ENCODE data around the gene GABBR2.

GABBR2 gene

DNA sequence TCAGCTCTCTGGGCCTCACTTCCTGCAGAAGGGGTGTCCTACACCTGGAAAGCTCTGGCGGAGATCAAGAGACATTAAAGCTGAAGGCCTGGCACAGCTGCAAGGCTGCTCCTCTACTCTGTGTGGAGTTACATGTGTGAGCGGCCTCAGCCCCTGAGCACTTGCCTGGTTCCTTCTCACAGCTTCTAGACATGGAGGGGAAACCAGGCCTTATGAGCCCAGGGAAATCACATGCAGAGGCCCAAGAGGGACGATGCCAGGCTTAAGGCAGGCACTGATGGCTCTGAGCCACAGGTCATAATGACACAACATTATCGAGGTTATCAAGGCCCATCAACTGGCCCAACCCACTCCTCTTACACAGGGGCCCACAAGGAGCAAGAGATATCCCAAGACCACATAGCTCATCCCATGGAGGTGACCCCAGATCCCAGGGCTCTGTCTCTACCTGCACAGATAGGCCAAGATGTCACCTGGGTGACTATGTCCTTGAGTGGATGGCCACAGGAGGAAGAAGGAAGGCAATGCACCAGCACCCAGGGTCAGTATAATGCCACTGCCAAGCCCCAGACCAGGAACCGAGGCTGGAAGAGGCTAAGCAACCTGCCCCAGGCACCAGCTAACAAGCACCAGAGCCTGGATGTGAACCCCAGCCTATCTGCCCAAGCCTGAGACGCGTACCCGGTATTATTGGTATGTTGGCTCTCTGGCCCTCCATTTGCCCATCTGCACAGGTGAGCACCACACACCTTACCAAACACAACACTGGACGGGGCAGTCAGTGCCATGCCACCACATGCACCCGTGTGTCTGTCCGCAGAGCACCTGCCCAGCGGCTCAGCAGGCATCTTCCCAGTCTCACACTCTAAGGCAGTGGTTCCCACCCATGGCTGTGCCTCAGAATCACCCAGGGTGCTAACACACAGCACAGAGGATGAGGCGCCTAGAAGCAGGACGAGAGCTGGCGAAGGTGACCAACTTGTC lies 143.3 kb downstream of the GABBR2 start:
- Mint-ChIP-seq H3K4me1 (no peaks in the 10 kb centered on the region), H3K36me3 (no peaks in the 10 kb centered on the region), H3K4me3 (no peak overlapping the region), H3K27ac (no peak overlapping the region), H3K27me3 (peaks cover 8% of the 10 kb centered on the region), H3K9me3 (no peaks in the 10 kb centered on the region)
- no peak for ATAC-seq (ENCODE audit: low read depth)
- DNase-seq (ENCODE audit: low spot score in 2 of 2), result no peak

- Mint-ChIP-seq H3K27me3 (peaks cover 11% of the 10 kb centered on the region), H3K4me3 (no peak overlapping the region), H3K27ac (no peak overlapping the region), H3K36me3 (no peaks in the 10 kb centered on the region), H3K4me1 (no peaks in the 10 kb centered on the region), H3K9me3 (no peaks in the 10 kb centered on the region)
- no peak for ATAC-seq (ENCODE audit: low read depth)
- DNase-seq (ENCODE audit: low spot score in 2 of 2), result no peak
Observed at GRCh38 chr9:98564714-98565113, 144.0 kb downstream of the GABBR2 start.

DNA sequence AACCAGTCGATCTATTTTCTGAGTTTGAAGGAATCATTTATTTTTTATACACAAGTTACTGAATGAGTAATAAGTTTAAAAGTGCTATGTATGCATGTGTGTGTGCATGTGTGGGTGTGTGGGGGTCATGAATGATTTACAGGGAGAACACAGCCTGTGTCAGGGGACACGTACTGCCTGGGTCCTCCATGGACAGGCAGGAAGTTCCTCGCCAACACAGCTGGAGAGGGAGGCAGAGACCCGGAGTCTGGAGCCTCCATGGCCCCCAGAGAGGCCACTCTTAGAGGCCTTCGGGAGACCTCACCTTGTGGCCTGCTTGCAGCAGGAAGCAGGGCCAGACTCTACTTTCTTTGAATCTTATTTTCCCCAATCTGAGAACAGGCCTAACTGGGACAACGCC lies 144.7 kb downstream of the GABBR2 start:
- no peaks in the 10 kb centered on the region for H3K4me1 Mint-ChIP-seq
- H3K4me3 Mint-ChIP-seq, result no peak overlapping the region
- ATAC-seq (ENCODE audit: low read depth), result no peak
- peaks cover 11% of the 10 kb centered on the region for H3K27me3 Mint-ChIP-seq
- no peaks in the 10 kb centered on the region for H3K9me3 Mint-ChIP-seq
- H3K27ac Mint-ChIP-seq, result no peak overlapping the region
- no peak for DNase-seq (ENCODE audit: low spot score in 2 of 2)
- H3K36me3 Mint-ChIP-seq, result no peaks in the 10 kb centered on the region

DNA sequence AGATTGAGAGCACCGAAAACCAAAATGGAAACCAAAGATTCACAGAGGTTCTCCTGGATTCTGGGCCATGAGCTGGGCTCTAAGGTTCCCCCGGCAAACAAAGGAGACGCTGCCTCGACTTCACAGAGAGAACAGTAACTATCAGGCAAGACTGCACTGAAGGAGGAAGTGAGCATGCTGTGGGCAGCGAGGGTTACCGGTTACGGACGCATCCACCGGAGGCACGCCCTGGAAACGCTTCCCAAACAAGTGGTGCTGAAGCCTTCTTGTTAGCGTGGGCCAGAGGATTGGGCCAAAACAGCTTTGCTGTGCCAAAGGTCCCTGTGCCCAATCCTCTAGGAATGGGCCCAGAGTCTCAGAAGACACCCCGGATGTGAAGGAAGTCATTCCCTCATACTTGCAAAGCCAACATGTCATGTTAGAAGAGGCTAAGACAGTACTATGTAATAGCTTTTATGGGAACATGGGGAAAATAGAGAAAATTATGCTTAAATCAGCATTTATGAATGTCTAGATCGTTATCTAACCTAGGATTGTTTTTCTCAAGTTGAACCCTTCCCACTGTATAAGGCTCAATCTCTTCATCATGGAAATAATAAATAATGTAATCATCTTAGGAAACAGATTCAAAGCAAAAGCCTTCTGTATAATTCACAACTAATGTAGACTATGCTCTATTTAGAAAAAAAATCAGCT lies 145.4 kb downstream of the GABBR2 start:
- no peak overlapping the region for H3K4me3 Mint-ChIP-seq
- H3K27ac Mint-ChIP-seq, result no peak overlapping the region
- H3K36me3 Mint-ChIP-seq, result no peaks in the 10 kb centered on the region

GRCh38 chr9:98559561-98559960 lies 149.2 kb downstream of the GABBR2 start:
- Mint-ChIP-seq H3K27me3 (peaks cover 12% of the 10 kb centered on the region), H3K4me3 (no peak overlapping the region), H3K4me1 (no peaks in the 10 kb centered on the region), H3K36me3 (no peaks in the 10 kb centered on the region), H3K9me3 (no peaks in the 10 kb centered on the region), H3K27ac (no peak overlapping the region)
- no peak for ATAC-seq (ENCODE audit: low read depth)
- no peak for DNase-seq (ENCODE audit: low spot score in 2 of 2)

More for the DNA sequence above, 145.4 kb downstream of the GABBR2 start:
- peaks cover 11% of the 10 kb centered on the region for H3K27me3 Mint-ChIP-seq
- H3K9me3 Mint-ChIP-seq, result no peaks in the 10 kb centered on the region
- DNase-seq (ENCODE audit: low spot score in 2 of 2), result no peak
- no peak for ATAC-seq (ENCODE audit: low read depth)
- no peaks in the 10 kb centered on the region for H3K4me1 Mint-ChIP-seq

- H3K4me3 Mint-ChIP-seq, result no peak overlapping the region
- H3K36me3 Mint-ChIP-seq, result no peaks in the 10 kb centered on the region
- DNase-seq (ENCODE audit: low spot score in 2 of 2), result no peak
- H3K27ac Mint-ChIP-seq, result no peak overlapping the region
- no peak for ATAC-seq (ENCODE audit: low read depth)
- peaks cover 12% of the 10 kb centered on the region for H3K27me3 Mint-ChIP-seq
- H3K4me1 Mint-ChIP-seq, result no peaks in the 10 kb centered on the region
- H3K9me3 Mint-ChIP-seq, result no peaks in the 10 kb centered on the region
Observed at GRCh38 chr9:98558575-98558974, 150.2 kb downstream of the GABBR2 start.

DNA sequence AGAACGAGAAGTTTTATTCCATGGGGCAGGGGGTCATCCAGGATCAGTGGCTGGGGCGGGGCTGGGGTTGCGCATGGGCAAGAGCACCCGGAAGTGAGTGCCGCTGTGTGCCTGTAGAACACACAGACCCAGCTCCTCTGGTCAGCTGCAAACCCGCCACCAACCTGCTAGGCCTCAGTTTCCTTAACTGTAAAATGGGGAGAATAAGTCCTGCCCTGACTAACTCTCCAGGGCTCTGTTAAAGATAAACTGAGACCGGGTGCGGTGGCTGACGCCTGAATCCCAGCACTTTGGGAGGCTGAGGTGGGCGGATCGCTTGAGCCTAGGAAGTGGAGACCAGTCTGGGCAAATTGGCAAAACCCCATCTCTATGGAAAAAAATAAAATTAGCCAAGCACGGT lies 152.2 kb downstream of the GABBR2 start:
- Mint-ChIP-seq H3K9me3 (no peaks in the 10 kb centered on the region), H3K27me3 (peaks cover 7% of the 10 kb centered on the region), H3K36me3 (no peaks in the 10 kb centered on the region), H3K4me1 (no peaks in the 10 kb centered on the region), H3K4me3 (no peak overlapping the region), H3K27ac (no peak overlapping the region)
- no peak for ATAC-seq (ENCODE audit: low read depth)
- no peak for DNase-seq (ENCODE audit: low spot score in 2 of 2)

DNA sequence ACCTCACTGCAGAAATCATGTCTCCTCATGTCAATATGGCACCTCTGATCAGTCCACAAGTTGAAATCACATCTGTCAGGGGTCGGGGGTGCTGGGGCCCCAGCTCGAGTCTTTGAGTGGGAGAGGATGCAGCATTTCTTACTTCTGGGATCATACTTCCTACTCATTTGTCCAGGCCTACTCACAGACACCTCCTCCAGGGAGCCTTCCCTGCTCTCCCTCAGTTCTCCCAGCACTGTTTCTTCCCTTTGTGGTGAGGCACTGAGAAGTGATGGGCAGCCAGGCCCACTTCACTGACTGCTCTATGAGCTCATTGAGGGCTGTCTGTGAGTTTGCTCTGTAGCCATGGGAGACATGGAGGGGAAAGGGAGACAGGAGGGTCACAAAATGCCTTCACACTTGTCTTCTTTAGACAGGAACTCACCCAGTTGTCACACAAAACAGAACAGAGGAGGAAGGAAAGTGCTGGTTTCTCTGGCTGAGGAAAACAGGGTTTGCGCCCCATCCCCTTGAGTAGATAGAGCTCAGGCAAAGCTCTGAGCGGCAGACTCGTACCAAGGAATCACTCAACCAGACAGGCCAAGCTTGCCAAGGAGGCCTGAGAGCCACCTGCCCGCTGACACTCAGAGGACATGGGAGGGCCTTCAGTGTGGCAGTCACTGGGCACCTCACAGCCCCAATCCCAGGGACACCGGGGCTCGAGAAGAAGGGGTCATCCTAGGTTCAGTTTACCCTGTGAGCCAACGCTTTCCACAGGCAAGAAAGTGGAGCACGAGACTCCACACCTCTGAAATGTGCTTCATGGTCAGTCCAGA lies 152.9 kb downstream of the GABBR2 start:
- H3K4me1 Mint-ChIP-seq, result no peaks in the 10 kb centered on the region
- H3K9me3 Mint-ChIP-seq, result no peaks in the 10 kb centered on the region
- H3K4me3 Mint-ChIP-seq, result no peak overlapping the region
- ATAC-seq (ENCODE audit: low read depth) (no peak), DNase-seq (ENCODE audit: low spot score in 2 of 2) (no peak)
- H3K27ac Mint-ChIP-seq, result no peak overlapping the region
- no peaks in the 10 kb centered on the region for H3K36me3 Mint-ChIP-seq
- peaks cover 7% of the 10 kb centered on the region for H3K27me3 Mint-ChIP-seq

- Mint-ChIP-seq H3K4me3 (no peak overlapping the region), H3K4me1 (no peaks in the 10 kb centered on the region), H3K36me3 (no peaks in the 10 kb centered on the region), H3K27ac (no peak overlapping the region), H3K9me3 (no peaks in the 10 kb centered on the region), H3K27me3 (peaks cover 5% of the 10 kb centered on the region)
- no peak for DNase-seq (ENCODE audit: low spot score in 2 of 2)
- ATAC-seq (ENCODE audit: low read depth), result no peak
Observed at GRCh38 chr9:98554752-98555151, 154.0 kb downstream of the GABBR2 start.

GRCh38 chr9:98552331-98552730 lies 156.4 kb downstream of the GABBR2 start:
- Mint-ChIP-seq H3K27ac (no peak overlapping the region), H3K27me3 (peaks cover 5% of the 10 kb centered on the region), H3K4me3 (no peak overlapping the region), H3K9me3 (no peaks in the 10 kb centered on the region), H3K36me3 (no peaks in the 10 kb centered on the region), H3K4me1 (no peaks in the 10 kb centered on the region)
- no peak for ATAC-seq (ENCODE audit: low read depth)
- no peak for DNase-seq (ENCODE audit: low spot score in 2 of 2)

DNA sequence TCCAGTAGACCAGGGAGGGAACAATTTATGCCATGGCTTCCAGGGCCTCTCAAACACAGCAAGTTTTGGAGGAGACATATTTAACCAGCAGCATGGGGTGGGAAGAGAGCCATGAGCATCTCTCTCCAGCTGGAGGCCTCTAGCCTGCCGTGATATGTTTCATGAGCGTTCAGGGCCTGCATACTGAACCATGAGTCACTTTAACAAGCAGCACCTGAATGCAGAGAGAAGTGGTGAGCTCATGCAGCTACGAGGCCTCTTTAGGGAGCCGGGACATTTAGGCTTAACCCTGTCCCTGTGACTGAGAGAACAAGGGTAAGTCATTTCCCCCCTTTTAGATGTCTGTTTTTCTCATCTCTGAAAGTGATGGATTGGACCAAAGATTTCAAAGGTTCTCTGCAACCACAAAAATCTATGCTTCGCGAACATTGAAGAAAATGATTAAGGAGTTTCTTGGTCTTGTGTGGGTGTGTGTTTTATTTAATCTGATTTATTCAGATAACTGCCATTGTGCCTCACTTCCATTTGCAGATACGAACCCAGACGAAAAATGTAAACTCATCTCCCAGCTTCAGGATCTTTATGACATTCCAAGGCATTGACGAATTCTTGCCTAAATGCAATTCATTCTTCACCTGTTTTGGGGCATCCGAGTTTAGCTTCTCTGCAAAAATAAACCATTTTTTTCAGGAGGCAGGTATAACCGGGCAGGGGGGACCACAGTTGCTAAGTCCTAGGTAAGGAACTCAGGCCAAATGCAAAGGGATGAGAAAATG lies 157.0 kb downstream of the GABBR2 start:
- Mint-ChIP-seq H3K9me3 (no peaks in the 10 kb centered on the region), H3K27ac (no peak overlapping the region), H3K4me3 (no peak overlapping the region), H3K36me3 (no peaks in the 10 kb centered on the region), H3K27me3 (peaks cover 2% of the 10 kb centered on the region), H3K4me1 (no peaks in the 10 kb centered on the region)
- DNase-seq (ENCODE audit: low spot score in 2 of 2) (no peak), ATAC-seq (ENCODE audit: low read depth) (no peak)

GRCh38 chr9:98550206-98550820 lies 158.4 kb downstream of the GABBR2 start:
- Mint-ChIP-seq H3K36me3 (no peaks in the 10 kb centered on the region), H3K27me3 (peaks cover 2% of the 10 kb centered on the region), H3K4me1 (no peaks in the 10 kb centered on the region), H3K27ac (no peak overlapping the region), H3K4me3 (no peak overlapping the region), H3K9me3 (no peaks in the 10 kb centered on the region)
- ATAC-seq (ENCODE audit: low read depth) (no peak), DNase-seq (ENCODE audit: low spot score in 2 of 2) (no peak)

DNA sequence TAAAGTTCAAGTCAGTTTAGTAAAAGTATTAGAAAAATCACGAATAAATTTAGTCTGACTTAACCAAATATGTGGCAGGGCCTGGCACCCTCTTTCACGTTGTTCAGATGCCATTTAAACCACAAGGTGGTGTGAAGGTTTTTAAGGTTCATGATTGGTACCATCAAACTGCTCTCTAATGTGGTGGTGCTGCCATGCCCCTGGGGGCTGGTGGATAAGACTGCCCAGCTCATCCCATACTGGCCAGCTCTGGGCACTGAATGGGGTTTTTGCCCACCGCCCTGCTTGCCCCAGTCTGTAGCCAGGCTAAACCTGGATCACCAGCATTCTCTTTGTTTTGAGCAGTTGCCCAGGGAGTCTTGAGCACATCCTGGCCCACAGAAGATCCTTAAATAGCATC lies 159.3 kb downstream of the GABBR2 start:
- DNase-seq (ENCODE audit: low spot score in 2 of 2), result no peak
- no peak for ATAC-seq (ENCODE audit: low read depth)
- H3K27me3 Mint-ChIP-seq, result peaks cover 2% of the 10 kb centered on the region

More for the DNA sequence above, 159.3 kb downstream of the GABBR2 start:
- H3K36me3 Mint-ChIP-seq, result no peaks in the 10 kb centered on the region
- H3K9me3 Mint-ChIP-seq, result no peaks in the 10 kb centered on the region
- no peaks in the 10 kb centered on the region for H3K4me1 Mint-ChIP-seq
- H3K27ac Mint-ChIP-seq, result no peak overlapping the region
- no peak overlapping the region for H3K4me3 Mint-ChIP-seq
